GM18499 (cell line): ENCODE data around the gene GRK2.
"Not testable (repeated sequence)": the region's sequence is repeated elsewhere in the genome, so short reads cannot be mapped to it uniquely, and the experiment has no call there.

ENCODE experiments used
- ATAC-seq: cut with Tn5 transposase; IDR thresholded peaks from one replicate; pipeline ENCODE4 v1.9.1; 2021; ENCODE audit warnings: moderate number of reproducible peaks; ENCODE audit not compliant: insufficient read depth, unreplicated experiment

Gene GRK2

DNA sequence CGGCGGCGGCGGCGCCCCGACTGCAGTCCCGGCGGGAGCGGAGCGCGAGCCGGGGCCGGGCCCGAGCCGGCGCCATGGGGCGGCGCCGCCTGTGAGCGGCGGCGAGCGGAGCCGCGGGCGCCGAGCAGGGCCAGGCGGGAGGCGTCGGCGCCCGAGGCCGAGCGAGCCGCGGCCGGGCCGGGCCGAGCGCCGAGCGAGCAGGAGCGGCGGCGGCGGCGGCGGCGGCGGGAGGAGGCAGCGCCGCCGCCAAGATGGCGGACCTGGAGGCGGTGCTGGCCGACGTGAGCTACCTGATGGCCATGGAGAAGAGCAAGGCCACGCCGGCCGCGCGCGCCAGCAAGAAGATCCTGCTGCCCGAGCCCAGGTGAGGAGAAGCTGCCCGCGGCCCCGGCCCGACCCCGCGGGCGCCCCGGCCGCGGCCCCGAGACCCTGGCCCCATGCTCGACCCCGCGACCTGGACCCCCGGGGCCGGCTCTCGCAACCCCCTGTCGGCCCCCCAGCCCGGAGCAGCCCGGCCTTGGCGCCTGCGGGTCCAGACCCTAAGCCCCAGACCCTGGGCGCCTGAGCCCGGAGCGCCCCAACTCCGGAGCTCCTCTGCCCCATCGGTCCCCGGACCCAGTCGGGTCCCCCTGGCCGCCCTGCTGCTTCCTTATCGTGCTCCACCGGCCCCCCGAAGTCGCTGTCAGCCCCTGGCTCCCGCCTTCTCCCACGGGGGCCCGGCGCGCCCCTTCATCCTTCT lies at the start of gene GRK2:
GRK2 (plus strand) TSS at position 25 of the 739 bp plus-strand sequence; CDS start at position 252, 227 bp downstream.
- no peak for ATAC-seq

DNA sequence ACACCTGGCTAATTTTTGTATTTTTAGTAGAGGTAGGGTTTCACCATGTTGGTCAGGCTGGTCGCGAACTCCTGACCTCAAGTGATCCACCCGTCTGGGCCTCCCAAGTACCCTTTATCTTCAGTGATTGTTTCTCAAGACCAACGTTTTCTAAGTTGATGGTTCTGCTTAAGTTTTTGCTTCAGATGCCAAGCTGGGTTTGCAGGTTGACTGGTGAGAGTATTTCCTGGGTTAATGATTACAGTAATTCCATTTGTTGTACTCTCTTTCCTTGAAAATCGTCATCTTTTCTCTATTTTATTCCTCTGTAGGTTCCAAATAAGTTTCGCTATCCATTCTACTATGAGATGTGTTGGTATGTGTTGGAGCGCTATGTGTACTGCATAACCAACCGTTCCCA lies 38.5 kb upstream of the GRK2 start:
- ATAC-seq = no peak

DNA sequence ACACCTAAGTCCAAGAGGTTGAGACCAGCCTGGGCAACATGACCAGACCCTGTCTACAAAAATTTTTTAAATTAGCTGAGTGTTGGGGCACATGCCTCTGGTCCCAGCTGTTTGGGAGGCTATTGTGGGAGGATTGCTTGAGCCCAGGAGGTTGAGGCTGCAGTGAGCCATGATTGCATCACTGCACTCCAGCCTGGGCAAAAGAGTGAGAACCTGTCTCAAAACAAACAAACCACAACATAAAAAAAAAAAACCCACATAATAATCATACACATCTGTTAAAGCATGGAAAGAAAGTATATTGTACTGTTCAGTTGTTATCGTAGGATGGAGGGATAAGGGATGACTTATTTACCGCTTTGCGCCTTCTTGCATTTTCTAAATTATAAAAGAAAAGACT lies 35.9 kb upstream of the GRK2 start:
- ATAC-seq = no peak

DNA sequence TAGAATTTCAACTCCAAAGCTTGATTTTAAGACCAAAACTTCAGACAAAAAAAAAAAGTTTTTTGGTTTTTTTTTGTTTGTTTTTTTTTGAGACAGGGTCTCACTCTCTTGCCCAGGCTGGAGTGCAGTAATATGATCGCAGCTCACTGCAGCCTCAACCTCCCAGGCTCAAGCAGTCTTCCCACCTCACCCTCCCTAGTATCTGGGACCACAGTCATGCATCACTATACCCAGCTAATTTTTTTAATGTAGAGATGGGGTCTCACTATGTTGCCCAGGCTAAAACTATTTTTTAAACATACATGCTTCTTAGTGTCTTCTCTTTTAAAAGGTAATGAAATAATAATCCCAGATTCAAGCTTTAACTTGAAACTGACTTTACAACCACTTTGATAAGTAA lies 35.4 kb upstream of the GRK2 start:
- ATAC-seq = no peak

DNA sequence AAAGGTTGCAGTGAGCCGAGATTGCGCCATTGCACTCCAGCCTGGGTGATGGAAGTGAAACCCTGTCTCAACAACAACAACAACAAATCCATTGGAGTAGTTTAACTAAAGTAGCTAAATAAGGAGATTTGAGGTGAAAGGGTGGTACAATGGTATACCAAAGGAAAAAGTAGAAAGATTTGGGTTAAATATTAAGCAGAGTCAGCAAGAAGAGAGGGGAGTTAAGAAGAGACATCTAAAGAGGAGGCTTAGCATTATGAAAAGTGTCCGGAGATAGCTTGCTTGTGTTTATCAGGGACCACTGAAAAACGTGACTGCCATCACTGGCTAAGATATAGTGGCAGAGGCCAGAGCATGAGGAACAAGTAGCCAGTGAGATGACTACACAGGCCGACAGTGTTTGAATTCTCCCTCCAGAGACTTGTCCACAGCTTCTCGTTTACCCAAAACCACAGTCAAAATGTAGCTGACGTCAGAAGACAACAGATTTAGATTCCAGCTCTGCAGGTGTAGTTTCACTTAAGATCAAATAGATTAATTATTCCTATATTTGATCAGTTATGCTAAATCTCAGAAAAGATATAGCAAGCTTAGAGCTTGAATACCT lies 32.6 kb upstream of the GRK2 start:
- ATAC-seq = no peak

DNA sequence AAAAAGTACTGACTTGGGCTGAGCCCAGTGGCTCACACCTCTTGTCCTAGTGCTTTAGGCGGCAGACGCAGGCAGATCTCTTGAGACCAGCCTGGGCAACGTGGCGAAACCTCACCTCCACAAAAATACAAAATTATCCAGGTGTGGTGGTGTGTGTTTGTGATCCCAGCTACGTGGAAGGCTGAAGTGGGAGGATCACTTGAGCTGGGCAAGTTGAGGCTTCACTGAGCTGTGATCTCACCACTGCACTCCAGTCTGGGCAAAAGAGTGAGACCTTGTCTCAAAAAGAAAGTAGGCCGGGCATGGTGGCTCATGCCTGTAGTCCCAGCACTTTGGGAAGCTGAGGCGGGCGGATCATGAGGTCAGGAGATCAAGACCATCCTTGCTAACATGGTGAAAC lies 31.7 kb upstream of the GRK2 start:
- ATAC-seq = not testable (repeated sequence)

DNA sequence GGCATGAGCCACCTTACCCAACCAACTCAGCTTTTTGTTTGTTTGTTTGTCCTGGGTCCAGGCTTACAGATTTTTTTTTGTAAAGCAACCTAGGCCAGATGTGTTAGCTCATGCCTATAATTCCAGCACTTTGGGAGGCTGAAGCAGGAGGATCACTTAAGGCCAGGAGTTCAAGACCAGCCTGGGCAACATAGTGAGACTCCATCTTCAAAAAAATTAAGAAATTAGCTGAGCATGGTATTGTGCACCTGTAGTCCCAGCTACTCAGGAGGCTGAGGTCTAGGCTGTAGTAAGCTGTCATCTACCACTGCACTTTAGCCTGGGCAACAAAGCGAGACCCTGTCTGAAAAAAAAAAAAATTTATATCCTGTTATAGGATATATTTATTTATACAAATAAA lies 28.7 kb upstream of the GRK2 start:
- ATAC-seq = no peak

DNA sequence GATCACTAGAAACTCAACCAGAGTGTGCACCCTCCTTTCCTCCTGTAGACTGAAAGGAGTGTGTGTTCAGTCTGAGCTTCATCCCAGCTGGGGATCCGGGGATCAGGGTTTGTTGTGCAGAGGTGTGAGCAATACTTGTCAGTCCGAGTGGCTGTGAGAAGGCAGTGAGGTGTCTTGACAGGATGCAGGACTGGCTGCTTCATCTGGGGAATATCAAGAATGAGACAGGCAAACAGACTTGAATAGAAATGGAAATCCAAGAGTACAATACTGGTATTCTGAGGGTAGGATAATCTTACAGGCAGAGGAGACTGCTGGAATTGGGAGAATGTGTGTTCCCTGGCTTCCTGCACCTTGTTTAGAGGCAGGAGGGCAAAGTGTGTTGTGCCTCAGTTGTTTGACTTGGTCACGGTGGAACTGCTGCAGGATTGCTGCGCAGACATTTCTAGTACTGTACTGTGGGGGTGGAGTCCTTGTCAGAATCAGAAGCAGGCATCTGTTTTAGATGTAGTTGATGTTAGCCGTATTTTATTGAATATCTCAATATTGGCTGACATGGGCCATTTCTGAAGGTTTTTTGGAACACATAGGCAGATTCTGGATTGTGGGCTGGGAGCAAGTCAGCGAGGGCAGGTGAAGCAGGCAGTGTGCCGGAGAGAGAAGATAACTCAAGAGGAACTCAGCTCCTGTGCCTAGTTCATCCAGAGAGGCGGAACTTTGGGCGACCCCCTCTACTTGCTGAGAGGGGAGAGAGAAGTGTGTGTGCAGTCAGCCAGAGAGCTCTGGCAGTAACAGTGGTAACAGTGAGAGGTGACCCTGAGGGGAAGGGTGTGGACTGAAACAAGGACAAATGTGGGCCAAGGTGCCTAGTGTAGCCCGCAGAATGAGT lies 27.1 kb upstream of the GRK2 start:
- no peak for ATAC-seq

DNA sequence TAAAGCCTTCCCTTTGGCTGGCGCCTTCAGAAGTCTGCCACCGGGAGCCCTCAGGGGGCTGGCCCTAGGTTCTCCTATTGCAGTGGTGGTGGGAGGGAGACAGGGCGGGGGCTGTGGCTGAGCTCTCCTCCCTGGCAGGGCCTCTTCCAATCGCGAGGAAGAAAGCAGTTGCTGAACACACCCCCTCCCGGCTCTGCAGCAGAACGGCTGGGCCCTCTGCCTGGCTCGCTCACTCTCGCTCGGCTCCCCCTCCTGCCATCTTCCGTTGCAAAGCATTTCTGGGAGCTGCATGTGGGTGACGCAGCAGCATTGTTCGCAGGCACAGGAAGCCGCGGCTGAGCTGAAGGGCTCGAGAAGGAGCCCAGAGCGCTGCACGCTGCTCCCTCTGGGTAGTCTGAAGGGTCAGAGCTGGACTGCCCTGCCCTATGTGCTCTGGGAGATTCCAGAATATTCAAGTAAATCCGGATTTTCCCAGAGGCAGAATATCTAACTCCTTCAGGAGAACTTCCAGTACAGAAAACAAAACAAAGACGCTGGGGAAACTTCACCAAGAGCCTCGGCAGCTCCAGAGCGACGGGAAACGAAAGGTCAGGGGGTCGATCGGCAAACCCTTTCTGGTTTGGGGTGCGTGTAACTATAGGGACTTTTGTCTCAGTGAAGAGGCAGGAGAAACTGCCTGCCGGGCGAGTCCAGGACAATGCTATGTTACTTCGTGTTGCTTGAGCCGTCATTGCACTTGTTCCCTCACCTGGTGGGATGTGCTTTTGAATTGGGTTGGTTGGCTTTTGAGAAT lies 26.3 kb upstream of the GRK2 start:
- ATAC-seq = peak; percentile 63

DNA sequence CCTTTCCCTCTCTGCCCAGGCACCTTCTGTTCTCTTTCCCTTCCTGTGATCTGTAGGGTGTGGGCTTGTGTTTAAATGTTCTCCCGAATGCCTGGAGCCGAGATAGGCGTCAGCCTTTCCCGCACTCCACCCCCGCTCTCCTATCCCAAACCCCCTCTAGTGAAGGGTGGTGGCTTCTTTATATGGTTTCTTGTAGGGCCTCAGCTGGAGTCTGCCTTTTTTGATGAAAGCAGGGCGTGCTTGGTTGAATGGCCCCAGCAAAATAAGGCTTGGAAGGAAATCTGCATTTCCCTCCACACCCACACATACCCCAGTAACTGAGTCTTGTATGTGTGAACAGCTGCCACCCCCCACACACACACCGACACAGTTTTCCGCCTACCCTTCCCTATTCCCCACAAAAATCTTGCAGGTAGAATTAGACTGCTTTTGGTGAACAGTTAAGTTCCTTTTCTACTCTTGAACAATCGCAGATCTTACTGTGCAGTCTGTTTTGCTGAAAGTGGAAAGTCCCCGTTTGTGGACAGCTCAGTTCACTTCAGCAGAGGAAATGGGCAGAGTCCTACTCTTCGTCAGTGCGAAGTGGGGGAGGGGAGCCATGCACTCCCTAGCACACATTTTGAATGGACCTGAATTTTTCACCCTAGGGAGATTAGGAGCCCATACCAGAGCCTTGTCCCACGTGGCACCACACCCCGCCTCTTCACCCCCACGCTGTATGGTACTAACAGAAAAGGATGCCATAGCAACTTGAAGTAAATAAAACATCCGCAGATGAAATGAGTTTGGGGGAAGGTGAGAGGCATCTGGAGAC lies 25.5 kb upstream of the GRK2 start:
- no peak for ATAC-seq

DNA sequence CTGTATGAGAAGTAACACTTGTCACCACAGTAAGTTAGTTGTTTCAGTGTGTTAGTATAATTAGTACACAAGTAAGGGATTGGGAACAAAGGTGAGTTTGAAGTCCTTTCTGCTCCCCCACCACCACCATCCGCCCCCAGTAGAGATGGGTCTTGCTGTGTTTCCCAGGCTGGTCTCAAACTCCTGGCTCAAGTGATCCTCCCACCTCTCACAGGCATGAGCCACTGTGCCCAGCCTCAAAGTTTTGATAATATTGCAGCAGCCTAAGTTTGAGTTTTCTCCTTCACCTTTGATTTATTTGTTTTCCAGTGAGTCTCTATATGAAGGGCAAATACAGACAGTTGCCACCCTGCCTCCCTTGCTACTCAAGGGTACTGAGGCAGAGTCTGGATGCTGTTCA lies 23.7 kb upstream of the GRK2 start:
- ATAC-seq = no peak

DNA sequence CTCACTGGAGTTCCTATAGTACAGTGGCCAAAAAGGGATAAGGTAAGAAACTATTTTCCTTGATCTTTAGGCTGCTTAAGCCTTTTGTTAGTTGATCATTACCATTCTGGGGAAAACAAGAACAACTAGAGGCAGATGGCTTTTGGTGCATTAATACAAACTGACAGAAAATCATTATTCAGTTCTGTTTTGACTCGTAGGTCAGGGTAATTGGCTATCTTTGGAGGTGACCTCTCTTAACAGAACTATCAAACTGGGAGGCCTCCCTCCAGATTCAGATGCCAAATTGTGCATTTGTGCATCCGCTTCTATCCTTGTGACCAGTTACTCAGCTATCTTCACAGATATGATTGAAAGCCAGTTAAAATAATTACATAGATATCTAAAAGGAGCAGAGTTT lies 23.2 kb upstream of the GRK2 start:
- no peak for ATAC-seq

DNA sequence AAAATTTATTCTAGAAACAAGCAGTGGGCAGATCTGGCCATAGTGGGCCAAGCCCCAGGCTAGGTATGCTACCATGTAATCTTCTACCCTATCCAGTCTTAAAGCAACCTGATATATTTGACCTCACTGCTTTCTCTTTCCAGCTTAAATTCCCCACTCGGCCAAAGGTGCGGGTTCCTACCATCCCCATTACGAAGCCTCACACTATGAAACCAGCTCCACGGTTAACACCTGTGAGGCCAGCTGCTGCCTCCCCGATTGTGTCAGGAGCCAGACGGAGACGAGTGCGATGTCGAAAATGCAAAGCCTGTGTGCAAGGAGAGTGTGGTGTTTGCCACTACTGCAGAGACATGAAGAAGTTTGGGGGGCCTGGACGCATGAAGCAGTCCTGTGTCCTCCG lies 21.2 kb upstream of the GRK2 start:
- no peak for ATAC-seq

DNA sequence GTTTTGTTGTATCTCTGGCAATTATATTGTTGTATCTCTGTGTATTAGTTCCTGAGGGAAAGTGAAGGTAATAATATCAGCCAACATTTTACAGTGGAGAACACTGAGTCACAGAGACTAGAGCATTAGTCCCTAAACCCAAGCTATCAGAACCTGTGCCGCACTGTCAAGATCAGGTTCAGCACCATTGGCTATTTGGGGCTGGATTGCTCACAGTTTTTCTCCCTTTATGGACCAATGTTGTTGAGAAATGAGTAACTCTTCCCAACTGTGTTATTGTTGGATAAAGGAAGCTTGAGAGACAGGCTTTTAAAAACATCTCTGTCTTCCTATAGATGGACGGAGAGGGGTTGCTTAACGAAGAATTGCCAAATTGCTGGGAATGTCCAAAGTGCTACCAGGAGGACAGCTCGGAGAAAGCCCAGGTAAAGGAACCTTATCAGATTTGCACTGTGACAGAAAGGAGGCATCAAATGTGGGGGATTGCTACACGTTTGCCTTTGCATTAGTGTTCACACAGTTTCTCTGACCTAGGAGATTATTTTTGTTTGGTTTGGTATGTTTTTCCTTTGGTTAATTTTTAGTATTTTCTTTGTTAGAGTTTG lies 18.2 kb upstream of the GRK2 start:
- ATAC-seq = no peak

DNA sequence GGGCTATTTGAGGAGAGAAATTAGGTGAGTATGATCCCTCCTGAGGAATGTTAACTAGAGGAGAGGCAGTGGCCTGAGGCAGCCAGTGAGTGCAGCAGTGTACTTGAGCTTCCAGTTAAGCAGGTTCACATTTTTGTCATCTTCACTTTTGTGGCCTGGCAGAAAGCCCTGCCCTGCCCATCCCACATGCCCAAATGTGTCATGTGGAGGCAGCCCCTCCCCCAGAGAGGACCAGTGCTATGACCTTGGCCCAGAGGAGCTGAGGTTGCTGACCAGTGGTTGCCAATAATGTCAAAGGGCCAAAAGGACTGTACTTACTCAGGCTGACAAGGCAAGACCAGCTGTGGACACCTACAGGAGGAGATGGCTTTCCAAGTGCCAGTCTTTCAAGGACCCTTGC lies 17.6 kb upstream of the GRK2 start:
- ATAC-seq = no peak

DNA sequence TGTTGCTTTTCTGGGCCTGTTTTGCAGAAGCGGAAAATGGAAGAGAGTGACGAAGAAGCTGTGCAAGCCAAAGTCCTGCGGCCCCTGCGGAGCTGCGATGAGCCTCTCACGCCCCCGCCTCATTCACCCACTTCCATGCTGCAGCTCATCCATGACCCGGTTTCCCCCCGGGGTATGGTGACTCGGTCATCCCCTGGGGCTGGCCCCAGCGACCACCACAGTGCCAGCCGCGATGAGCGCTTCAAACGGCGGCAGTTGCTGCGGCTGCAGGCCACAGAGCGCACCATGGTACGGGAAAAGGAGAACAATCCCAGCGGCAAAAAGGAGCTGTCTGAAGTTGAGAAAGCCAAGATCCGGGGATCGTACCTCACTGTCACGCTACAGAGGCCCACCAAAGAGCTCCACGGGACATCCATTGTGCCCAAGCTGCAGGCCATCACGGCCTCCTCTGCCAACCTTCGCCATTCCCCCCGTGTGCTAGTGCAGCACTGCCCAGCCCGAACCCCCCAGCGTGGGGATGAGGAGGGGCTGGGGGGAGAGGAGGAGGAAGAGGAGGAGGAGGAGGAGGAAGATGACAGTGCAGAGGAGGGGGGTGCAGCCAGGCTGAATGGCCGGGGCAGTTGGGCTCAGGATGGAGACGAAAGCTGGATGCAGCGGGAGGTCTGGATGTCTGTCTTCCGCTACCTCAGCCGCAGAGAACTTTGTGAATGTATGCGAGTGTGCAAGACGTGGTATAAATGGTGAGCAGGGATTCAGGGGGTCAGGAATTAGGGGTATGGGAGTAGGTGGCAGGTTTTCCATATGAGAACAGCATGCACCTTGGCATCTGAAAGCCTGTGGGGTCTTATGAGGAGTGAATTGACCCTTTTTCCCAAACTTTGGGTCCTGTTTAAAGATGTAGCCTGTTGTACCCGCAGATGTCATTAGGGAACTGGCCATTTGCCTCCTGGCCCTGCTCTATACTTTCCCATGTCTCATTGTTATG lies 15.9 kb upstream of the GRK2 start:
- no peak for ATAC-seq

DNA sequence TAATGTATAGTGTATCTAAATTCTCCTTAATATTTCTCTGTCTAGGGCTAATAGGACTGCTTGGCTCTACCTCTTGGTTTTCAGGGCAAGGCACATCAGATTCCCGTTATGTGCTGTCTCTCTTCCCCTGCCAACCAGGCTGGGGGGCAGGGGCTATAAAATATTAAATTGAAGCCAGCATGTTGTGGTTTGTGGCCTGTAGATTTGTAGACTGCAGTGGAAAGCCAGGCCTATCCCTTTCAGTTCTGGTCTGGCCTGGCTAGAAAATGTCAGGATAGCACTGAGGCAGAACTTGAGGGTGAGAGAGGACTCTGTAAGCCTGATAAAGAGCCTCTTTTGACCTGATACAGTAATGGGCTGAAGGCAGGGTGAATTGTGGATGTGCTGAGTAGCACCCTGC lies 14.4 kb upstream of the GRK2 start:
- ATAC-seq = no peak

DNA sequence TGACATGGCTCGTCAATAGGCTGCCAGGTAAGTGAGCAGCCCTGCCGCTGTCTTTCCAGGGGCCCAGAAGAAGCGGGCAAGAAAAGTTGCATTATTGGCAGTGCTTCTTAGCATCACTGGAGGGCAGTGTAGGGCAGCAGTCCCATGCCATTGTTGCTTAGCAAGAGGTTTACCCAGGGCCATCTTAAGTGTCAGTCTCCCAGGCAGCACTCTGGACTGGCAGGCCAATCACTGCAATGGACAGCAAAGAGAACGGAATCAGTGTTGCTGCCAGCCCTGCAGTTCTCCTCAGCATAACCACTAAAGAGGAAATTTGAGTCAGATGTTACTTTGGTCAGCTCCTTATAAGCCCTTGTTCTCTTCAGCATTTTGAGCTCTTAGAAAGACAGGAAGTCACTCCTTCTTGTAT lies 13.4 kb upstream of the GRK2 start:
- no peak for ATAC-seq
